SU-DHL-6 (cell line): ENCODE results near the gene DIS3L2.

ENCODE experiments used
- EZH2phosphoT487 ChIP-seq: fragments of 200-600 bp; sonication (generic), shearing (Covaris generic); conservative IDR thresholded peaks from 2 replicates; pipeline ENCODE4 v1.6.1; 2018; ENCODE audit warnings: mild to moderate bottlenecking, antibody characterized with exemption, low read length, moderate library complexity, mixed read lengths
- TF ChIP-seq, protein P1 (sequence below): fragments of 200-600 bp; sonication (generic); IDR thresholded peaks from one replicate; pipeline ENCODE4 v1.5.1; 2017; ENCODE audit warnings: antibody characterized with exemption, mild to moderate bottlenecking, low read length, moderate library complexity; ENCODE audit not compliant: insufficient read depth, poor library complexity, severe bottlenecking

DNA sequence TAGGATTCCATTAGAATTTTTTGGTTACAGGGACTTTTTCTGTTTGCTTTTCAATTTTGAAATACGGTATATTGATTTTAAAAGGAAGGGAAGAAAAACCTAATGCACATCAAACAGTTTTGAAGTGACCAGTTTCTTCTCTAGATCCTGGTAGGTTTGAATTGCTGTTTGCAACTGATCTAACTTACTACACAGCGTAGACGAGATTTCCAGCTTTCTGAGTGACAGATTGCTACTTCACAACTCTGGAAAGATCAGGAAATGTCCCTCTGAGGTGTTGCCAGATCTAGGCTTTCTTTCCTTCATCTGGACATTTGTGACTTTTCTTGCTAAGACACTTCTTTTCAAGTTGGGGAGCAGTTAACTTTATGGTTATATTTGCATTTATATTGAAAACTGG lies 112.2 kb downstream of the DIS3L2 start:
- TF ChIP-seq, protein P1, sequence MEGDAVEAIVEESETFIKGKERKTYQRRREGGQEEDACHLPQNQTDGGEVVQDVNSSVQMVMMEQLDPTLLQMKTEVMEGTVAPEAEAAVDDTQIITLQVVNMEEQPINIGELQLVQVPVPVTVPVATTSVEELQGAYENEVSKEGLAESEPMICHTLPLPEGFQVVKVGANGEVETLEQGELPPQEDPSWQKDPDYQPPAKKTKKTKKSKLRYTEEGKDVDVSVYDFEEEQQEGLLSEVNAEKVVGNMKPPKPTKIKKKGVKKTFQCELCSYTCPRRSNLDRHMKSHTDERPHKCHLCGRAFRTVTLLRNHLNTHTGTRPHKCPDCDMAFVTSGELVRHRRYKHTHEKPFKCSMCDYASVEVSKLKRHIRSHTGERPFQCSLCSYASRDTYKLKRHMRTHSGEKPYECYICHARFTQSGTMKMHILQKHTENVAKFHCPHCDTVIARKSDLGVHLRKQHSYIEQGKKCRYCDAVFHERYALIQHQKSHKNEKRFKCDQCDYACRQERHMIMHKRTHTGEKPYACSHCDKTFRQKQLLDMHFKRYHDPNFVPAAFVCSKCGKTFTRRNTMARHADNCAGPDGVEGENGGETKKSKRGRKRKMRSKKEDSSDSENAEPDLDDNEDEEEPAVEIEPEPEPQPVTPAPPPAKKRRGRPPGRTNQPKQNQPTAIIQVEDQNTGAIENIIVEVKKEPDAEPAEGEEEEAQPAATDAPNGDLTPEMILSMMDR = no peak
- no peak for TF ChIP-seq EZH2phosphoT487
